Stimulated activated naive CD4-positive, alpha-beta T cell (primary cell): Measurements from ENCODE around the gene ADAMTS12.

Experiments
- DNase-seq, 6 experiments: peaks; one replicate each; lab custom pipeline; 2025; lab: John Stamatoyannopoulos, UW

ADAMTS12 gene

GRCh38 chr5:33657804-33658440, 233.9 kb downstream of the ADAMTS12 start:
- no peak for DNase-seq

GRCh38 chr5:33657176-33657575, 234.6 kb downstream of the ADAMTS12 start:
- DNase-seq, result no peak

- no peak for DNase-seq
These were observed 240.9 kb downstream of the ADAMTS12 start for GRCh38 chr5:33650911-33651310.

- DNase-seq, result no peak
These were observed 242.0 kb downstream of the ADAMTS12 start for GRCh38 chr5:33649549-33650482.

- peak in 2 of 6 experiments; percentile 16 to 41 for DNase-seq
These were observed 249.9 kb downstream of the ADAMTS12 start for GRCh38 chr5:33641744-33642505.

GRCh38 chr5:33639474-33639873, 252.3 kb downstream of the ADAMTS12 start:
- DNase-seq, result no peak

- no peak for DNase-seq
These were observed 254.8 kb downstream of the ADAMTS12 start for GRCh38 chr5:33637011-33637410.

- no peak for DNase-seq
These were observed 256.2 kb downstream of the ADAMTS12 start for GRCh38 chr5:33635582-33635981.

GRCh38 chr5:33633699-33634098, 258.1 kb downstream of the ADAMTS12 start:
- DNase-seq, result no peak

GRCh38 chr5:33631786-33632185, 260.0 kb downstream of the ADAMTS12 start:
- DNase-seq, result no peak

- no peak for DNase-seq
These were observed 260.7 kb downstream of the ADAMTS12 start for GRCh38 chr5:33631139-33631538.

GRCh38 chr5:33629999-33630398, 261.8 kb downstream of the ADAMTS12 start:
- DNase-seq, result no peak

- no peak for DNase-seq
These were observed 263.0 kb downstream of the ADAMTS12 start for GRCh38 chr5:33628796-33629195.

- DNase-seq, result no peak
These were observed 270.3 kb downstream of the ADAMTS12 start for GRCh38 chr5:33621514-33621913.

- no peak for DNase-seq
These were observed 277.8 kb downstream of the ADAMTS12 start for GRCh38 chr5:33614039-33614438.

- DNase-seq, result no peak
These were observed 279.4 kb downstream of the ADAMTS12 start for GRCh38 chr5:33612386-33612785.

- DNase-seq, result no peak
These were observed 279.9 kb downstream of the ADAMTS12 start for GRCh38 chr5:33611877-33612276.

GRCh38 chr5:33608344-33609041, 283.3 kb downstream of the ADAMTS12 start:
- no peak for DNase-seq

- no peak for DNase-seq
These were observed 287.3 kb downstream of the ADAMTS12 start for GRCh38 chr5:33604503-33604902.

- no peak for DNase-seq
These were observed 289.9 kb downstream of the ADAMTS12 start for GRCh38 chr5:33601881-33602280.

GRCh38 chr5:33595303-33595702, 296.5 kb downstream of the ADAMTS12 start:
- no peak for DNase-seq

- no peak for DNase-seq
These were observed 297.8 kb downstream of the ADAMTS12 start for GRCh38 chr5:33594006-33594405.
